Astrocyte (in vitro differentiated cells and primary cell): ENCODE measurements around the gene DHX35.

Experiments used
- CTCF ChIP-seq: IDR thresholded peaks from 2 replicates; pipeline ENCODE4 v1.5.1; 2011; ENCODE audit warnings: low read depth, mild to moderate bottlenecking, inconsistent platforms, low read length, moderate library complexity; ENCODE audit not compliant: insufficient read depth
- EZH2 ChIP-seq: IDR thresholded peaks from 2 replicates; pipeline ENCODE4 v1.6.1; 2012; ENCODE audit warnings: mild to moderate bottlenecking, low read length, inconsistent platforms; ENCODE audit not compliant: insufficient read depth

- no peak for TF ChIP-seq EZH2
- TF ChIP-seq CTCF: no peak
Observed at GRCh38 chr20:39009348-39009747, 47.2 kb downstream of the DHX35 start.
